Iris pigment epithelial cell (primary cell): ENCODE measurements around the gene C22orf39.
A peak's percentile ranks its signal among the peaks of the same experiment; 100 is the strongest.

ENCODE experiments used
- DNase-seq: peaks from one replicate; pipeline ENCODE4 v3.0.0-alpha.2; 2011; ENCODE audit warnings: low read depth

C22orf39 gene, protein sequence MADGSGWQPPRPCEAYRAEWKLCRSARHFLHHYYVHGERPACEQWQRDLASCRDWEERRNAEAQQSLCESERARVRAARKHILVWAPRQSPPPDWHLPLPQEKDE

DNA sequence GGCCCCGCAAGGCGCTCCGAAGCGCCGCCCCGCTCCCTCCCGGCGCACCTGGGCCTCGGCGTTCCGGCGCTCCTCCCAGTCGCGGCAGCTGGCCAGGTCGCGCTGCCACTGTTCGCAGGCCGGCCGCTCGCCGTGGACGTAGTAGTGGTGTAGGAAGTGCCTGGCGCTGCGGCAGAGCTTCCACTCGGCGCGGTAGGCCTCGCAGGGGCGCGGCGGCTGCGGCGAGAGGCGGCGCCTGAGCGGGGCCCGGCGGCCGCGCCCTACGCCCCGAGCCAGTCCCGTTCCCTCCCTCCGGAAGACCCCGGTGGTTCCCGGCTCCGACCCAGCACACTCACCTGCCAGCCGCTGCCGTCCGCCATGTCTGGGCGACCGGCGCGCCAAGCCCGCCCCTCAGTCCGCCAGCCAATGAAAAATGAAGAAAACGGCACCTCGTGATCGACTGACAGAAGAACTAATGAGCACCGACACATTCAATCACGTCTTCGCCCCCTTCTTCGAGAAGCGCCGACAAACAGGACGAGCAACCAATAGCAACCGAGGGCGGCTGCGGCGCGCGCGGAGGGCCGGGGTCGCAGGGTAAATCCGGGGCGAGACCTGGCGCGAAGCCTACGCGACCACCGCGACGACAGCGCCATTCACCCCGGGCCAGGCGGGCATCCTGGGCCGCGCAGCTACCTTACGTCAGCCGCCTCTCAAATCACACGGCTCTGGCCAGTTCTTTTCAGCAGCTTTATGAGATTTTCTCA, at the start of gene C22orf39:
Gene C22orf39, minus strand, starts transcription at position 382 of the 746 bp plus-strand sequence. Its CDS starts 23 bp downstream, at position 359.
- DNase-seq: peak; percentile 95

DNA sequence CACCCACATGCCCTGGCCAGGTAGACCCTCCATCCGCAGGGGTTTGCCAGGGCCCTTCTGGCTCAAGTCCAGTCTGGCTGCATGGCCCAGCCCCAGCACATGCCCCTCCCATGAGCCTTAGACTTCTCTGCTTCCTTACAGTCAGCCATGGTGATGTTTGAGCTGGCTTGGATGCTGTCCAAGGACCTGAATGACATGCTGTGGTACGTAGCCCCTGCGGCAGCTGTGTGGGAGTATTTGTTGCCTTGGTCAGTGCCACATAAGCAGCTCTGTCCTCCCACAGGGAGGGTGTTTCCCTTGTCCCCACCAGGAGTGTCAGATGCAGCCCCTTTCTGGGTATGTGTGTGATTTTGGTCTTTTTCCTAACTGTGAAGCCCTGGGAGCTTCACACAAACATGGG, 49.7 kb upstream of the C22orf39 start:
- peak; percentile 96 for DNase-seq

DNA sequence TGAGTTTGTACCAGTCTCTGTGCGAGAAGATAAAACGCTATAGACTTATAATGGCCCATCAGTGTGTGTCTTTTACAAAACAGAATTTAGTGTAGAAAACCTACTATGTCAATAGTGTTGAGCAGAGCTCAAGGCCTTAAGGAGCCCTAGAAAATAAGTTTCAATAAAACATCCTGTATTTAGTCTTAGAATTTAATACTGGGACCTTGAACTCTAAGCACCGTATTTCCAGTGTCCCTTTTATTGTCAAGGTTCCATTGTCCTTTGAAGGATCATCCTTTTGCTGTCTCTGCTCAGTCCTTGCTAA, 48.8 kb upstream of the C22orf39 start:
- no peak for DNase-seq

DNA sequence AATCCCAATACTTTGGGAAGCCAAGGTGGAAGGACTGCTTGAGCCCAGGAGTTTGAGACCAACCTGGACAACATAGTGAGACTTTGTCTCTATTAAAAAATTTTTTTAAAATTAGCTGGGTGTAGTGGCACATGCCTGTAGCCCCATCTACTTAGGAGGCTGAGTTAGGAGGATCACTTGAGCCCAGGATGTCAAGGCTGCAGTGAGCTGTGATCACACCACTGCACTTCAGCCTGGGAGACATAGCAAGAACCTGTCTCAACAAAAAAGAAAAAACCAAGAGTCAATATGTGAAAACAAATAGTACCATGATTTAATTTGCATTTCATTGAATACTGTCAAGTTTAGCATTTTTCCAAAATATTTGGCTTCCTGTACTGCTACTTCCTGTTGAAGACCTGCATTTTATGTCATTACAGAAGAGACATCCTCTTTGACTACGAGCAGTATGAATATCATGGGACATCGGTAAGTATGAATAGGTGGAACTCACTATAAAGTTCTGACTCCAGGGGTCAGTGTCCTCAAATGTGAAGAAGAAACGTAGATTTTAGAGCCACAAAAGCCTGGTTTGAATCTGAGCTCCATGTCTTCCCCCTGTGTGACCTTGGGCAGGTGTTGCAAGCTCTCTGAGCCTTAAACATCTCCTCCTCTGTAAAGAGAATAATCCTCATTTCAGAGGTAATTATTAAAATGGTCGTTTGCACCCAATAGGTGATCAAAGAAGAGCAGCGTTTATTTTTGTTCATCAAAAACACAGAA, 48.2 kb upstream of the C22orf39 start:
- peak; percentile 50 for DNase-seq

DNA sequence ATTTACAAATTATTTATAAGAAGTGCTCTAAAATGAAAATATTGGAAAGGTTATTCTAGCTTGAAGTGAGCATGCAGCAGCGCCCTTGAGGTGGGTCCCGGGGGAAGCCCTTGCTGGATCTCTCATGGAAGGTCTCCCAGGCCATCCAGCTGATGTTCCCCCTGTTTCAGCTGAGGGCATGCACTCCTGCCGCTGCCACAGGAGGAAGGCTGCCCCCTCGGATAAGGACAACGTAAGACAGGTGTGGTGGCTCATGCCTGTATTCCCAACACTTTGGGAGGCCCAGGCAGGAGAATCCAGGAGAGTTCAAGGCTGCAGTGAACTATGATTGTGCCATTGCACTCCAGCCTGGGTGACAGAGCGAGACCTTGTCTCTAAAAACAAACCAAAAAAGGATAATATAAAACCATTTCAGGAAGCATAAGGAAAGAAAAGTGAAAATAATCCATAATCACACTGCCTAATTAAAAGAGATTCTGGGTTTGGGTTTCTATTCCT, 47.2 kb upstream of the C22orf39 start:
- no peak for DNase-seq

DNA sequence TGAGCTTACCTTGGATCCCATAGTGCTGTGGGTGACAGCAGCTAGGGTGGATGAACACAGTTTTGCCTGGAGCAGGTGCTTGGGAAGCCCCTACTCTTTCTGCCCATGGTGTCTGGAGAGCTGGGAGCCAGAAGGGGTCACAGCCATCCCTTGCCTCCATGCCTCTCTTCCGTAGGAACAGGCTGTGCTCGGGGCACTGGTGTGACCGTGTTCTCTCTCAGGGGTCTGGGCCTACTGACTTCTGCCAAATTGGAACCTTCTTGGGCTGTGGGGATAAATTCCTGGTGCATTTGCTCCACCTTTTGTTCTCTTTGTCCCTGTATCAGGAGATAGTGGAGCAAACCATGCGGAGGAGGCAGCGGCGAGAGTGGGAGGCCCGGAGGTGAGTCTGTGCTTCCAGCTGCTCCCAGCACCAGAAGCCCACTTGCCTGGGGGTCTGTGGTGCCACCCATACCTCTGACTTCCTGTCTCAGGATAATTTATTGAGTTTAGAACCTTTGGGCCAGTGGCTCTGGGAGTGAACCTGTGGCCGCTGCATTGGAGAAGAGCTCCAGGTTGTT, 46.6 kb upstream of the C22orf39 start:
- no peak for DNase-seq

DNA sequence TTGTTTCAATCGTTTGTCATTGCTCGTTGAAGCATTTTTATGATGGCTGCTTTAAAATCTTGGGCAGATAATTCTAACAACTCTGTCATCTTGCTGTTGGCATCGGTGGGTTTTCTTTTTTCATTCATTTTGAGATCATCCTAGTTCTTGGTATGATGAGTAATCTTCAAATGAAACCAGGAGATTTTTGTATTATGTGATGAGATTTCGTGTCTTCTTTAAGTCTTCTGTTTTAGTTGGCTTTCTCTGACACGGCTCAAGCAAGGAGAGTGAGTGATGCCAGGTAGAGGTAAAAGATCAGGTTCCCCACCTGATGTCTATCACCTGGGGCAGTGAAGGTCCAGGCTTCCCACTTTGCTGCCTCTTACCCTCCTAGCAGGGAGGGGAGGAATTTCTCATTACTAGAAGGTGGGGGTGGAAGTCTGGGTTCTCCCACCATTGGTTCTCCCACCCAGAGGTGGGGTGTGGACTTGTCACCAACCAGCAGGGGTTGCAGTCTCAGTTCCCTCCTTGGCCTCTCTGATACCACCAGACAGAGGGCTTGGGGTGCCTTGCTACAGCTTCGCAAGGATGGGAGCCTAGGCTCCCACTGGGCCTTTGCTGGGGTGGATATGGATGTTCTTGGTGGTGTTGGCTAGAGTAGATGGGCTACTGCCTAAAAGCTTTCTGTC, 45.1 kb upstream of the C22orf39 start:
- DNase-seq: no peak

DNA sequence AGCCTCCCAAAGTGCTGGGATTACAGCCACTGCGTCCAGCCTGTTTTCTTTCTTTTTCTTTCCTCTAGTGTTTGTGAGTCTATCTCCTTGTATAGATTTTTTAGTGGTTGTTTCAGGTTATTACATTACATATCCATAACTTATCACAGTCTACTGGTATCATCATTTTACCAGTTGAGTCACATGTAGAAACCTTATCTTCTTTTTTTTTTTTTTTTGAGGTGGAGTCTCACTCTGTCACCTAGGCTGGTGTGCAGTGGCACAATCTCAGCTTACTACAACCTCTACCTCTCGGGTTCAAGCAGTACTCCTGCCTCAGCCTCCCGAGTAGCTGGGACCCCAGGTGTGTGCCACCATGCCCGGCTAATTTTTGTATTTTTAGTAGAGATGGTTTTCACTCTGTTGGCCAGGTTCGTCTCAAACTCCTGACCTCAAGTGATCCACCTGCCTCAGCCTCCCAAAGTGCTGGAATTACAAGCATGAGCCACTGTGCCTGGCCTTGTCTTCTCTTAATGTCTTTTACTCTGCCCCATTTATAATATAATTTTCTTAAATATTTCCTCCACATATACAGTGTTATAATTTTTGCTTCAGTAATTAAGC, 43.2 kb upstream of the C22orf39 start:
- no peak for DNase-seq

DNA sequence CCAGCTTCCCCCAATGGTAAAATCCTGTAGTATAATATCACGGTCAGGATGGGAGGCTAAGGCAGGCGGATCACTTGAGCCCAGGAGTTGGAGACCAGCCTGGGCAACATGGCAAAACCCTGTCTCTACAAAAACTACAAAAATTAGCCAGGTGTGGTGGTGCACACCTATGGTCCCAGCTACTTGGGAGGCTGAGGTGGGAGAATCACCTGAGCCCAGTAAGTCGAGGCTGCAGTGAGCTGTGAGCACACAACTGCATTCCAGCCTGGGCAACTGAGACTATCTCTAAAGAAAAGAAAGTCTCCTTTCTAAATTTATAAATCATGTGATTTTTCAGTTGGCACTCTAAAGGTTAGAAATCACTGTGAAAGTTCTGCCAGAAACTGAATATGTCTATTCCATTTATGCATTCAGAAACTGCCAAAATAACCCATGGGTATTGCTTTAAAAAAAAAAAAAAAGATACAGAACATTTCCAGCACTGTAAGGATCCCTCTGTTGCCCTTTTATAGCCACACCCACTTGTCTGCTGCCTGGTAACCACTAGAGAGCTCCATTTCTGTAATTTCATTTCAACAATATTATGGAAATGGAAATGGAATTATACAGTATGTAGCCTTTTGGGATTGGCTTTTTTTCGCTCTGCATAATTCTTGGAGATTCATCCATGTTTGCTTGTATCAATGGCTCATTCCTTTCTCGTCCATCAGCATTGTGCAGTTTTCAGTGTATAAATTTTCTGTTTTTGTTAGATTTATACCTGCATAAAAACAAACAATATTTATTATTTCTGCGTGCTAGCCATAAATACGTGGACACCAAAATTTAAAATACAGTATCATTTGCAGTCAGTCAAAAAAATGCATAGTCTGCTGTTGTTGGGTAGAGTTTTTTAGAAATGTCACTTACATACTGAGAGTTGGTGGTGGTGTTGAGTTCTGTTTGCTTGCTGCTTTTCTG, 41.7 kb upstream of the C22orf39 start:
- DNase-seq: peak; percentile 45

DNA sequence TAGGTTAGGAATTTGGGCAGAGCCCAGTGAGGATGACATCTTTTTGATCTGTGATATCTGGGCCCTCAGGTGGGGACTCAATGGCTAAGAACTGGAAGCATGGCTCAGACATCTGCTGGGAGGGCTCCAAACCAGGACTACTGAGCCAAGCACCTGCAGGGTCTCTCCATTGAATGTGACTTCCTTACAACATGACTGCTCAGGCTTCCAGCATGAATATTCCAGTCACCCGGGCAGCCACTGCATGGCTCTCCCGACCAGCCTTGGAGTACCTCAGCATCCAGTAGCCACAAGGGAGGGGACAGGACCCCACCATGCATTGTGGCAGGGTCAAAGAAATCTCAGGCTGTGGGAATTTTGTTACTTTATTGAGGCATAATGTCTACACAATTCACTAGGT, 40.8 kb upstream of the C22orf39 start:
- DNase-seq: no peak

DNA sequence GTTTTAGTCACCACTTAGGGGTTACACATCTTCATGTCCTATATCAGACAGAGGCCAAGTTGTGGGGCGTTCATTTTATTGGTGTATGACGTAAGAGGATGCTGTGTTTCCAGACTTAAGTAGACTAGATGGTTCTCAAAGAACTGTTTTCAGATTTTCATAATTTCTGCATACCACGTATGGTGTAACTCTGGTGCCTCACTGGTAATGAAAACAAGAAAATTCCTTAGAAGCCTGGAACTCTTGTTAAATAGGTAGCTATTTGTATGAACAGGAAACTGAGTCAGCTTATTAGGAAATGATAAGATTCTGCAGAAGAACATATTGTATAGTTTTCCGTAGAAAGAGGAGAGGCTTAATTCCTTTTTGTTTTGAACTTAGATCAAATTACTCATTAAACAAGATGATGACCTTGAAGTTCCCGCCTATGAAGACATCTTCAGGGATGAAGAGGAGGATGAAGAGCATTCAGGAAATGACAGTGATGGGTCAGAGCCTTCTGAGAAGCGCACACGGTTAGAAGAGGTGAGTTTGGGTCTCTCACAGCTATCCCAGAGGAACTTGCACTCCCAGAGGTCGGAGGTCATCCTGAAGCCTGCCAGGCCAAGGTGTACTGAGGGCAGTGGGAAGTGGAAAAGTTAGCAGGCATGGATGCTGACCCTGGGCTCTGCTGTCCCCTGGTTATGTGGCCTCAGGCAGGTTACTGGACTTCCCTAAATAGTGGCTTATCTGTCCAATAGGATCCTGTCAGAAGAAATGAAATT, 36.2 kb upstream of the C22orf39 start:
- DNase-seq: peak; percentile 98

DNA sequence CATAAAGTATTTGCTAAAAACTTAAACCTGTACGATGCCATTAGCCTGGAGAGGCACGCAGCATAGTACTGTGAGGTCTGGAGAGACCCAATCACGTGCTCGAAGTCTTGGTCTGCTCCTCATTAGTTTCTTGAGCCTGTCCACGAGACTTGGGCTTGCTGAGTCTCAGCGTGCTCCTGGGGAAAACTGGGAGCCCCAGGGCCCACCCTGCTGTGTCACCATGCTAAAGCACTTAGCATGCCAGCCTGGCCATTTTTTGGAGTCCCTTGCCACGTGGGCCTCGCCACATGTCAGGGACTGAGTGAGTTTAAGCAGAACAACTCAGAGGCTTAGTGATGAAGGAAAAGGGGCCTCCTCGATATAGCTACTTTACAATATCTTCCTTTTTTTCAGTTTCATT, 34.8 kb upstream of the C22orf39 start:
- no peak for DNase-seq

DNA sequence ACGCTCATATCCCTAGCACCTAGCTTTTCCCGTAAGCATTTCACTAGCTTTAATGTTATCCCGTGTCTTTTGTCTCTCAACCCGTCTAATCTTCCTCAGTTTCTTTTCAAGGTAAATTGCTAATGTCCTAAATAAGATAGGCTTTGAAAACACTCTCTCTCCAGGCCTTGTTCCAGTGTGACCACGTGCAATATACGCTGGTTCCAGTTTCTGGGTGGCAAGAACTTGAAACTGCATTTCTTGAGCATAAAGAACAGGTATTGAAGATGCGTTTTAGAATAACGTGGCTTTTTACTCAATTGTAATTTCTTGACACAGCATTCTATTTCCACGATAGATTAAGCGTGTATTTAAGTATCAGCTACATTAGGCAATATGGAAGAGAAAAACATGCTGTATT, 33.3 kb upstream of the C22orf39 start:
- no peak for DNase-seq

DNA sequence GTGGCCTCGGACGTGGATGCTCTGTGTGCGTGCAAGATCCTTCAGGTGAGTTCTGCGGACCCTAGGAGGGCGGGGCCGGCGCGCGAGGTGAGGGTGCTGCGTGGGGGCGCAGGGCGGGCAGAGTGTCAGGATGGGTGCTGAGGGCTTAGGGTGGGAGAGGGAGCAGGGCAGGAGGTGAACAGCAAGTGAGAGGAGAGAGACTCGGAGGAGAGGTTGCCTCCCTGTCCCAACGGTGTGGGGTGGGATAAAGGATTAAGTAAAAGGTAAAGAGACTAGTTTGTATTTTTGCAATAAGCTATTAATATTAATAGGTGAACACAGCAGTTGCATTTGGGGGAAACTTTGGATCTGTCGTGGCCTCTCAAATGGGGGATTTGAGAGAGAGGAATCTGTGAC, 32.7 kb upstream of the C22orf39 start:
- DNase-seq: no peak

DNA sequence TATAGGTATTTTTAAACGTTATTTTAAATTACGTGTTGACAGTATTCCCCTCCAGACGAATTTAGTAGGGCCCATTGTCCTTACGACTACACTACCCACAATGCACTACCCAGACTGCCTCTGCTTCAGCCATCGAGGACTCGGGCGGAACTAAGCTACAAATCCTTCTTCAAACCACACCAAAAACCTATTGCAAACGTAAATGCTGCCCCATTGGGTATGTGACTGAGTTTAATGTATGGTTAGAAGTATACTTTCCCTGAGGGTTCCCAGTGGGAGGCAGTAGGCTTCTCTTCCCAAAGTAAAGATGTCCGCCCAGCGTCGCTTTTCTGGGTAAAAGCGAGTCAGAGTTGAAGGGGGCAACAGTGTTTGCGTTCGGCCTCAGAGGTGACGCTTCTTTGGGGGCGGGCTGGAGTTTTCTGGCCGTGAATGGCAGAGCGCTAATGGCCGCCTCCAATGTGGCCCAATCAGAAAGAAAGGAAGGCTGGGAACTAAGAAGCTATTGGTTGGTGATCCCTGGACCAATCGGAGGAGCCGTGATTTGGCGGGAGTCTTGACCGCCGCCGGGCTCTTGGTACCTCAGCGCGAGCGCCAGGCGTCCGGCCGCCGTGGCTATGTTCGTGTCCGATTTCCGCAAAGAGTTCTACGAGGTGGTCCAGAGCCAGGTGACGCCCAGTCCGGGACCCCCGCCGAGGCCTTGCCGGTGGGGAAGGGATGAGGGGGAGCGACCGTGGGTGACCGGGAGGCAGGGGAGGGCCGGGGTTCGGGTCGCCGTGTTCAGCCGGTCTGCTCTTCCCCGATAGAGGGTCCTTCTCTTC, 32.1 kb upstream of the C22orf39 start, which contains the start of gene CDC45:
Gene CDC45, plus strand, starts transcription at position 566 of the 818 bp plus-strand sequence. Its CDS starts 49 bp downstream, at position 615.
- DNase-seq: peak; percentile 99

DNA sequence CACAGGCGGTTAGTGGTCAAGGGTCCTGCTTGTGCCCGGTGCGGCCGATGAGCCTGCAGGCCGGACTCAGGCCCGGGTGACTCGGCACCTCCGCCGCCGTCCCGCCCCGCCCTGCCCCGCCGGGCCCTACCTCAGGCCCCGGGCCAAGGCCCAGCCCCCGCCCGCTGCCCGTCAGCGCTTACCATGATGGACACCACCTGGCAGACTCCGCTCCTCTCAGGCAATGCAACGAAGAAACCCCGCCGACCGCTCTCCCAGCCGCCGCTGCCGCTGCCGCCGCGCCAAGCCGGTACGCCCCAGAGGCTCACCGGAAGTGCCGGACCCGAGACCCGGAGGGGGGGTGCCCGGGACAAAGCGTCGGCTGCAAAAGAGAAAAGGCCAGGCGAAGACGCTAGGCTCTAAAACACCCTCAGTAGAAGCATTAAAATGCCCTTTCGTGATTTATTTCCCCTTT, 31.4 kb upstream of the C22orf39 start, which contains the start of gene UFD1:
Gene UFD1, minus strand, starts transcription at position 293 of the 454 bp plus-strand sequence. Its CDS starts 108 bp downstream, at position 185.
- peak; percentile 83 for DNase-seq

DNA sequence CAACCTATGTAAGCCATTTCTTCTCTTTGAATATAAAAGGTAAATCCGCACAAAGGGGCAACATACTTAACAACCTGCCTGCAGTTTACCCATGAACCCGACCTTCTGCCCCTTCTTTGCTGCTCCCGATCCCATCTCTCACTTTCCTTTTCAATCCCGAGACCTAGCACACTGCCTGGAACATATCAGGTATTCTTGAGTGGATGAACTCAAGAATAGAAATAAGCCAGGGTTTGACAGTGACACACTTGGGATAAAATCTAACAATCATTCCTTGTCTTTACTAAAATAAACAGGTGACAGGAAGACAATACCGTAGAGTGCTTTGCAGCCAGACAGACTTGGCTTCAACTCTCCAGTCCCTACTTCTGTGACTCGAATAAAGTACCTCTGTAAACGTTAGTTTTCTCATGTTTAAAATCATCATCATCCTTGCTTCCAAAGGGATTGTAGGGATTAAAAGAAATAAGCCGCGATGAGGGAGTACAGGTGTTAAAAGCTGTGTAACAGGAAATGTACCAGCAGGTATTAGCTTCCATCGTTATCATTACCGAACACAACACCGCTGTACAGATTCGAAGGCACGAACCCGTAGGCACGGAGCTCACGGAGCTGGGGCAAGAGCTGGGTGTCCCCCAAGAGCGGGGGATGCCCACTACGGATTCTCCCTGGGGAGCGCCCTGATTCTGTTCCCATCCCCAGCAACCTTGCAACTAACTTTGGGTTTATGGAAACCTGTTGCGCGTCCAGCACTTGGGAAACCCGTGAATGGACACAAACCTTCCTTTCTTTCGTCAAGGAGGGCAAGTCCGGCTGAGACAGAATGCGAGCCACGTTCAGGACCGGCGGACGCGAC, 30.8 kb upstream of the C22orf39 start:
- peak; percentile 16 for DNase-seq
